ENCODE results near the gene PSMB7.

Gene PSMB7

GRCh38 chr9:124385623-124386022 lies 29.6 kb downstream of the PSMB7 start:
- TF ChIP-seq, protein P1, sequence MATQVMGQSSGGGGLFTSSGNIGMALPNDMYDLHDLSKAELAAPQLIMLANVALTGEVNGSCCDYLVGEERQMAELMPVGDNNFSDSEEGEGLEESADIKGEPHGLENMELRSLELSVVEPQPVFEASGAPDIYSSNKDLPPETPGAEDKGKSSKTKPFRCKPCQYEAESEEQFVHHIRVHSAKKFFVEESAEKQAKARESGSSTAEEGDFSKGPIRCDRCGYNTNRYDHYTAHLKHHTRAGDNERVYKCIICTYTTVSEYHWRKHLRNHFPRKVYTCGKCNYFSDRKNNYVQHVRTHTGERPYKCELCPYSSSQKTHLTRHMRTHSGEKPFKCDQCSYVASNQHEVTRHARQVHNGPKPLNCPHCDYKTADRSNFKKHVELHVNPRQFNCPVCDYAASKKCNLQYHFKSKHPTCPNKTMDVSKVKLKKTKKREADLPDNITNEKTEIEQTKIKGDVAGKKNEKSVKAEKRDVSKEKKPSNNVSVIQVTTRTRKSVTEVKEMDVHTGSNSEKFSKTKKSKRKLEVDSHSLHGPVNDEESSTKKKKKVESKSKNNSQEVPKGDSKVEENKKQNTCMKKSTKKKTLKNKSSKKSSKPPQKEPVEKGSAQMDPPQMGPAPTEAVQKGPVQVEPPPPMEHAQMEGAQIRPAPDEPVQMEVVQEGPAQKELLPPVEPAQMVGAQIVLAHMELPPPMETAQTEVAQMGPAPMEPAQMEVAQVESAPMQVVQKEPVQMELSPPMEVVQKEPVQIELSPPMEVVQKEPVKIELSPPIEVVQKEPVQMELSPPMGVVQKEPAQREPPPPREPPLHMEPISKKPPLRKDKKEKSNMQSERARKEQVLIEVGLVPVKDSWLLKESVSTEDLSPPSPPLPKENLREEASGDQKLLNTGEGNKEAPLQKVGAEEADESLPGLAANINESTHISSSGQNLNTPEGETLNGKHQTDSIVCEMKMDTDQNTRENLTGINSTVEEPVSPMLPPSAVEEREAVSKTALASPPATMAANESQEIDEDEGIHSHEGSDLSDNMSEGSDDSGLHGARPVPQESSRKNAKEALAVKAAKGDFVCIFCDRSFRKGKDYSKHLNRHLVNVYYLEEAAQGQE (IDR thresholded peaks at IDR 0.05; ENCODE audit: low read depth) = no peak
- TF ChIP-seq FOXM1 (IDR thresholded peaks at IDR 0.05; ENCODE audit: borderline replicate concordance, low read depth) (no peak), CEBPB (IDR thresholded peaks at IDR 0.05) (no peak), TAF1 (IDR thresholded peaks at IDR 0.05; ENCODE audit: low read depth) (no peak), TEAD4 (IDR thresholded peaks at IDR 0.05) (no peak), TCF12 (IDR thresholded peaks at IDR 0.05; ENCODE audit: low read depth) (no peak), RAD21 (IDR thresholded peaks at IDR 0.05; ENCODE audit: low read depth) (no peak), NFIC (IDR thresholded peaks at IDR 0.05) (no peak), CREB1 (IDR thresholded peaks at IDR 0.05; ENCODE audit: low read depth) (no peak), EGR1 (IDR thresholded peaks at IDR 0.05) (no peak), EP300 (IDR thresholded peaks at IDR 0.05; ENCODE audit: borderline replicate concordance) (no peak), ZBTB7A (IDR thresholded peaks at IDR 0.05; ENCODE audit: low read depth) (no peak), YY1 (IDR thresholded peaks at IDR 0.05; ENCODE audit: low read depth) (no peak)
- TF ChIP-seq, protein P2, sequence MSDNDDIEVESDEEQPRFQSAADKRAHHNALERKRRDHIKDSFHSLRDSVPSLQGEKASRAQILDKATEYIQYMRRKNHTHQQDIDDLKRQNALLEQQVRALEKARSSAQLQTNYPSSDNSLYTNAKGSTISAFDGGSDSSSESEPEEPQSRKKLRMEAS (IDR thresholded peaks at IDR 0.05) = no peak
- TF ChIP-seq, protein P3, sequence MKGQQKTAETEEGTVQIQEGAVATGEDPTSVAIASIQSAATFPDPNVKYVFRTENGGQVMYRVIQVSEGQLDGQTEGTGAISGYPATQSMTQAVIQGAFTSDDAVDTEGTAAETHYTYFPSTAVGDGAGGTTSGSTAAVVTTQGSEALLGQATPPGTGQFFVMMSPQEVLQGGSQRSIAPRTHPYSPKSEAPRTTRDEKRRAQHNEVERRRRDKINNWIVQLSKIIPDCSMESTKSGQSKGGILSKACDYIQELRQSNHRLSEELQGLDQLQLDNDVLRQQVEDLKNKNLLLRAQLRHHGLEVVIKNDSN (IDR thresholded peaks at IDR 0.05) = no peak

DNA sequence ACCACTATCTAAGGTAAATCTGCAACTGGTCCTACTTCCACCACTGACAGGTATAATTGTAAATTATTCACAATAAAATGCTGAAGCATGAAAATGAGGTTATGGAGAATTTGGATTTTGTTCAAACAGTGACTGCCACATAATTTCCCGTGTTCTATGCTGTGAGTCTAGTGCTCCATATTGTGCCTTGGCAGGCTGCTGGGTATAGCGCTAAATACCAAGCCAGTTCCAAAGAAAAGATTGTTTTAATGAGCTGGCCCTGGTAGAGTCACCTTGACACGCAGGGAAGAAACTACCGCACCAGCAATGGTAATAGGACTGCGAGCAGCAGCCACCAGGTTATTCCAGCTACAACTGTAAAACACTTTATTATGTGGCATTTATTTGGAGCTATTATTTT lies 30.4 kb downstream of the PSMB7 start:
- TF ChIP-seq FOXM1 (IDR thresholded peaks at IDR 0.05; ENCODE audit: borderline replicate concordance, low read depth) = no peak
- TF ChIP-seq, protein P2 (IDR thresholded peaks at IDR 0.05) = no peak
- no peak for TF ChIP-seq NFIC (IDR thresholded peaks at IDR 0.05)
- no peak for TF ChIP-seq TCF12 (IDR thresholded peaks at IDR 0.05; ENCODE audit: low read depth)
- TF ChIP-seq EP300 (IDR thresholded peaks at IDR 0.05; ENCODE audit: borderline replicate concordance) = no peak
- TF ChIP-seq RAD21 (IDR thresholded peaks at IDR 0.05; ENCODE audit: low read depth) = no peak

- TF ChIP-seq ZBTB7A (IDR thresholded peaks at IDR 0.05; ENCODE audit: low read depth) (no peak), FOXM1 (IDR thresholded peaks at IDR 0.05; ENCODE audit: borderline replicate concordance, low read depth) (no peak), RAD21 (IDR thresholded peaks at IDR 0.05; ENCODE audit: low read depth) (no peak), CREB1 (IDR thresholded peaks at IDR 0.05; ENCODE audit: low read depth) (no peak), EP300 (IDR thresholded peaks at IDR 0.05; ENCODE audit: borderline replicate concordance) (no peak), TCF12 (IDR thresholded peaks at IDR 0.05; ENCODE audit: low read depth) (no peak), TEAD4 (IDR thresholded peaks at IDR 0.05) (no peak), NFIC (IDR thresholded peaks at IDR 0.05) (no peak), CEBPB (IDR thresholded peaks at IDR 0.05) (no peak), TAF1 (IDR thresholded peaks at IDR 0.05; ENCODE audit: low read depth) (no peak), EGR1 (IDR thresholded peaks at IDR 0.05) (no peak), YY1 (IDR thresholded peaks at IDR 0.05; ENCODE audit: low read depth) (no peak)
- TF ChIP-seq, protein P1 (IDR thresholded peaks at IDR 0.05; ENCODE audit: low read depth) = no peak
- TF ChIP-seq, protein P3 (IDR thresholded peaks at IDR 0.05) = no peak
- TF ChIP-seq, protein P2 (IDR thresholded peaks at IDR 0.05) = no peak
These were observed 31.0 kb downstream of the PSMB7 start for GRCh38 chr9:124384210-124384609.

DNA sequence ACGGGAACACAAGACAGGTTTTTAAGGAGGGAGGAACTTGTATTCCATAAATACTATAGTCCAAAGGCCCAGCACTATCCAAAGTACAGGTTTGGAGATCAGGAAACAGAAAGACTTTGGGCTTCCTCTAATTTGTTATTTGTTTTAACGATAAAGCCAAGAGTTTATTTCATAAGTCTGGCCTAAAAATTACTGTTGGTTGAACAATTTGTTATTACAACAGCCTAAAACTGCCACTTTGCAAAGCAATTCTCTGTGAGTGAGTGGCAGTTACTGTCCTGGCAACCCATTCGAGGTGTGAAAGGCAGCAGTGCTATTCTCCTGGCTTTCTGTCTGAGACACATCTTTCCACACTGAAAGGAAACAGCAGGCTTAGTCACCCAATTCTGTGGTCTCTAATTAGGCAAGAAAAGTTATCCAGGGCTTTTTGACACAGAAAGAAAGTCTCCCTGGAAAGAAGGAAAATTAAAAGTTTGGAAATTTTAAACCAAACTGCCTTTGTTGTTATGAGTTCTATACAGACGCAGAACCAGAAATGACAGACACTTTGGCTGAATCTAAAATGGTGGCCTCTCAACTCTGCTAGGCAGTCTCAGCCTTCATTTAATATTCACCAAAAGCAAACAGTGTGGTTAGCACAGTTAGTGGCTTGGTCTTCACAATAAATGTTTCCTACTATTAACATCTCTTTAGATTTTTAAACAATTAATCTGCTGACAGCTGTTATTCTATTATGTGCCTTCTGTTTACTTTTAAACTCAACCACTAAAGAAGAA lies 33.9 kb downstream of the PSMB7 start:
- TF ChIP-seq FOXM1 (IDR thresholded peaks at IDR 0.05; ENCODE audit: borderline replicate concordance, low read depth) (no peak), TCF12 (IDR thresholded peaks at IDR 0.05; ENCODE audit: low read depth) (no peak), ZBTB7A (IDR thresholded peaks at IDR 0.05; ENCODE audit: low read depth) (no peak), NFIC (IDR thresholded peaks at IDR 0.05) (no peak), RAD21 (IDR thresholded peaks at IDR 0.05; ENCODE audit: low read depth) (no peak), EGR1 (IDR thresholded peaks at IDR 0.05) (no peak), CEBPB (IDR thresholded peaks at IDR 0.05) (no peak), YY1 (IDR thresholded peaks at IDR 0.05; ENCODE audit: low read depth) (no peak), EP300 (IDR thresholded peaks at IDR 0.05; ENCODE audit: borderline replicate concordance) (no peak), TEAD4 (IDR thresholded peaks at IDR 0.05) (no peak), TAF1 (IDR thresholded peaks at IDR 0.05; ENCODE audit: low read depth) (no peak), CREB1 (IDR thresholded peaks at IDR 0.05; ENCODE audit: low read depth) (no peak)
- TF ChIP-seq, protein P2 (IDR thresholded peaks at IDR 0.05) = no peak
- TF ChIP-seq, protein P1 (IDR thresholded peaks at IDR 0.05; ENCODE audit: low read depth) = no peak
- TF ChIP-seq, protein P3 (IDR thresholded peaks at IDR 0.05) = no peak
